Activated CD4-positive, alpha-beta T cell treated with anti-CD3 and anti-CD28 coated beads, Interleukin-2, Interleukin-4, amounts not matched to agents 100 ng/mL and 50 ng/mL, durations not matched to agents 16 hours and 8 hours (primary cell): Measurements from ENCODE around the gene PLEKHA6.
"Not testable (repeated sequence)": the region's sequence is repeated elsewhere in the genome, so short reads cannot be mapped to it uniquely, and the experiment has no call there.

ENCODE experiments used
- DNase-seq: peaks from one replicate; pipeline ENCODE4 v3.0.0-alpha.2; 2020; ENCODE audit warnings: low spot score

PLEKHA6 gene

DNA sequence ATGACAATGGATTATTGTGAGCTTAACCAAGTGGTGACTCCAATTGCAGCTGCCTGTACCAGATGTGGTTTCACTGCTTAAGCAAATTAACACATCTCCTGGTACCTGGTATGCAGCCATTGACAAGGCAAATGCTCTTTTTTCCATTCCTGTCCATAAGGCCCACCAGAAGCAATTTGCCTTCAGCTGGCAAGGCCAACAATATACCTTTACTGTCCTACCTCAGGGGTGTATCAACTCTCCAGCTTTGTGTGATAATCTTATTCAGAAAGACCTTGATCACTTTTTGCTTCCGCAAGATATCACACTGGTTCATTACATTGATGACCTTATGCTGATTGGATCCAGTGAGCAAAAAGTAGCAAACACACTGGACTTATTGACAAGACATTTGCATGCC lies 122.2 kb downstream of the PLEKHA6 start:
- not testable (repeated sequence) for DNase-seq

GRCh38 chr1:204232526-204232925 lies 127.2 kb downstream of the PLEKHA6 start:
- DNase-seq: no peak

- DNase-seq: no peak
Measured at GRCh38 chr1:204230211-204230610, 129.5 kb downstream of the PLEKHA6 start.

- DNase-seq: no peak
Measured at GRCh38 chr1:204228896-204229295, 130.8 kb downstream of the PLEKHA6 start.

- no peak for DNase-seq
Measured at GRCh38 chr1:204227996-204228785, 131.5 kb downstream of the PLEKHA6 start.

GRCh38 chr1:204227351-204227750 lies 132.4 kb downstream of the PLEKHA6 start:
- no peak for DNase-seq

DNA sequence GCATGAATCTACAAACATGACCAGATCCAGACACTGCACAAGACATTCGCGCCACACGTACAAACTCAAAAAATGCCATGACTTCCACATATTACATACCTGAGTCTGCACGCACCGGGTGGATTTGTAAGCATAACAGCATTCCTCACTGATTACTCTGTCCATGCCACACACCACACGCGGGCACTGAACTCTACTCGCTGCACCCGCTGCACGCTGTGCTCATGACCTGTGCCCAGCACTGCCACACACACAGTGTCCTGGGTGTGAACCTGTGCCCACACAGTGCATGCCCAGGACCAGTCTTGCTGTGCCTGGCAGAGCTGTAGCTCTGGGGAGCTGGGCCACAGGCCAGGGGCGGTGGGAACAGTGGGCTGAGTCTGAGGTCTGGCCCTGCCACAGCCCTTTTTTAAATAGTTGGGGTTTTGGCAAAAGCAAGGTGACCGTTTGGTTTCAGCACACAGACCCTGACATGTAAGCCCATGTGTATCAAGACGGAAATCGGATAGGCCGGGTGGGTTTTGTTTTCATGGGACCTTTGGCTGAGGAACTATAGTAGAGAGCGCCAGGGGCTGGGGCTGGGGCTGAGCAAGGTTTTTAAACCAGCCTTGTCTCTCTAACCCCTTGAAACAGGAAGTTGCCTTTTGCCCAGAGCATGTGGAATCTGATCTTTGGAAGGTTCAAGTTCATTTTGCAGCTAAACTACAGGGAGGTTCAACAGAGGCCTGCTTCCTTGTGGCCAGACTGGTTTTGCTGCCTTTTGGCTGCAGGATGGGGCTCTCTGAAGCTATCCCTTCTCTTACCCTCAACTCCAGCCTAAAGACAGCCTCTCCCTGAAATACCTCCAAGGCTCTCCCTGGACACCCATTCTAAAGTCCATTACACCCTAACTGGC lies 133.6 kb downstream of the PLEKHA6 start:
- DNase-seq: no peak

GRCh38 chr1:204224655-204225054 lies 135.1 kb downstream of the PLEKHA6 start:
- no peak for DNase-seq

DNA sequence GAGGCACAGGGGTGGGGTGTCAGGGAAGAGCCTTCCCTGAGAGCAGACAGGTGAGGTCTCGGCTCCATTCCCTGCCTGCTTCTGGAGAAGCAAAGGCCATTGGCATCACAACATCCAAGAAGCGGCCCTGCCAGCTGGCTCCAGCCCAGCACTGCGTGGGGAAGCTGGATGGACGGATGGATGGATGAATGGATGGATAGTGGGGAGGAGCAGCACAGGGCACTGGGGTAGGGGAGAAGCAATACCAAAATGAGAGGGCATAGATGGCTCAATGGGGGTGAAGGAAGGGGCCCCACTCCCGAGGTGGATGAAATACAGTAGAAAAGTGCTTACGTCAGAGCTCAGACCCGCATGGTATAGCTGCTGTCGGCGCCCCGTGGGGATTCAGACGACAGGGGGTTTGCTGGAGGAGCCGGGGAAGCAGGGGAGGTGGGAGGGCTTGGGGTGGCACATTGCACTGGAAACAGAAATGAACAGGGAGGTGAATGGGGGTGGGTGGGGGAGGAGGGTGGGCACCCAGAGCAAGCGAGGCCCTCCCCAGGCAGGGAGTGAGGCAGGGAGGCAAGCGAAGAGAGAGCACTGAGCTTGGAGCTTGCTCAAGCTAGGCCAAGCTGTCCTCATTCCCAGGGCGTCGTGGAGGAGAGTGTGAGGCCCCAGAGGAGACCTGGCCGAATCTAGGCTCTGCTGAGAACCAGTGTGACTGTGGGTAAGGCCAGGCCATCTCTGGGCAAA lies 136.4 kb downstream of the PLEKHA6 start:
- DNase-seq: no peak

- no peak for DNase-seq
Measured at GRCh38 chr1:204222764-204223055, 137.0 kb downstream of the PLEKHA6 start.

DNA sequence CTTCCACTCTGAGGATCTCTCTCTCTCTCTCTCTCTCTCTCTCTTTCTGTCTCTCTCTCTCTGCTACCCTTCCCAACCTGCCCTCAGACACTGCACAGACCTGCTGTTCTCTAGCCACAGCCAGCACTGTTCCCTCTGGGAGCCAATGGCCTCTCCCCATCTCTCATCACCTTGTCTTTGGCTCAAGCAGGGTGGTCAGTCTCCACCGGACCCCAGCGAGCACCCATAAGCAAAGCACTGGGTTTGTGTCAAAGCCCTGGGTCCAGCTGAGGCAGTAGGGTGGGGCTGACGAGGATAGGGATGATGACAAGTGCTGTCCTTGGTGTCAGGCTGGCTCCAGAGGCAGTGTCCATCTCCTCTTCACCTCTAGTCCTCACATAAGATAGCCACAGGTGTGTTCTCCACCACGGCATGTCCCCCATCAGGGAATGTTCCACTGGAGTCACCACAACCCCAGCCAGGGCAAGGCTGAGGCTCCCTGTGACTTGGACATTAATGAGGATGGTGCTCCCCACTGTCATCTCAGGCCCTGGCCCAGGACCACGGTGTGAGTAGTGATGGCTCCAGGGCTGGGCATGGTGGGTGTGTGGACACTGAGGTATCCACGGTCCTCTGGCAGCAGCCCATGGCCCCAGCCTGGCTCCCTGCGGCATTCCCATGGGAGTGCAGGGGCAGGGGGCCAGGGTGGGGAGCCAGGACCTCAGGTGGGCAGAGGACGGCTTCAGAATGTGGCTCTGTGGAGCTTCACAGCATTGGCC lies 137.5 kb downstream of the PLEKHA6 start:
- DNase-seq: no peak

GRCh38 chr1:204221271-204221670 lies 138.5 kb downstream of the PLEKHA6 start:
- DNase-seq: no peak

GRCh38 chr1:204219971-204220616 lies 139.6 kb downstream of the PLEKHA6 start:
- DNase-seq: no peak

- DNase-seq: no peak
Measured at GRCh38 chr1:204218552-204218951, 141.2 kb downstream of the PLEKHA6 start.

GRCh38 chr1:204217648-204218000 lies 142.1 kb downstream of the PLEKHA6 start:
- DNase-seq: no peak

GRCh38 chr1:204216880-204217647 lies 142.7 kb downstream of the PLEKHA6 start:
- no peak for DNase-seq

GRCh38 chr1:204216236-204216635 lies 143.5 kb downstream of the PLEKHA6 start:
- DNase-seq: no peak

- peak; percentile 26 for DNase-seq
Measured at GRCh38 chr1:204213668-204214662, 145.8 kb downstream of the PLEKHA6 start, which contains the start of gene GOLT1A. TSS of gene GOLT1A (minus strand) at chr1:204213988. CDS start at chr1:204213906, 82 bp downstream.

GRCh38 chr1:204212715-204213114 lies 147.0 kb downstream of the PLEKHA6 start:
- DNase-seq: no peak
